Spleen (tissue), 7 donors: ENCODE results near the gene HSD17B14.

Source experiments
- POLR2A ChIP-seq, 3 donors: fragments of 450-650 bp; IDR thresholded peaks; one replicate each; pipeline ENCODE4 v1.5.1; 2017; ENCODE audit warnings: antibody characterized with exemption in 3 of 3, mild to moderate bottlenecking in 1 of 3
- POLR2AphosphoS5 ChIP-seq, 3 donors: sonication (generic); formaldehyde crosslinking; IDR thresholded peaks; one replicate each; pipeline ENCODE4 v1.5.1; 2017; ENCODE audit warnings: antibody characterized with exemption in 3 of 3
- TF ChIP-seq, protein P1 (sequence below), 11 experiments: fragments of 200-600 bp in 7 of 11; fragments of 450-650 bp in 4 of 11; sonication (generic) in 4 of 11; IDR thresholded peaks in 8 of 11; conservative IDR thresholded peaks in 3 of 11; 1 replicate in 7 of 11; 2 replicates in 4 of 11; pipeline versions ENCODE4 v1.4.0 to v1.8.0; 2016 to 2021; ENCODE audit warnings: antibody characterized with exemption in 11 of 11, inconsistent platforms in 4 of 11, mild to moderate bottlenecking in 1 of 11
- donor health status: DM: no; HTN: no; CAD: no; lungs with moderate emphysema.
- donor health status: DM: no; HTN: no; CAD: no.
- donor health status: DM: no; HTN: no; CAD: no.

DNA sequence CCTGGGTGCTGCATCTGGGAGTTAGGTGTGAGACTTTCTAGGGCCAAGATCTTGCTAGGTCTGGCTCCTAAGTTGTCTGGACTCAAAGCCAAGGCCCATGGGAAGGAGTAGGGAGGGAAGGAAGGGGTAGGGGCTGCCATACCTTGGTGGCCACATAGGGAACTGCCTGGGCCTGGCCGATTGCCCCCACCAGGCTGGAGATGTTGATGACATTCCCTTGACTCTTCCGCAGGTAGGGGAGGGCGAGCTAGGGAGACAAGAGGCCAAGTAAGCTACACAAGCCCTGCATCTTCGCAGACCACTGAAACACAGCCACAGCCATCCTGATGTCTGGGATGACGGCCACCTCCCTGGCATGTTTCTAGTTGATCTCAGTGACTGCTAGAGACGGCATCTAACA lies 21.4 kb downstream of the HSD17B14 start:
- TF ChIP-seq, protein P1, sequence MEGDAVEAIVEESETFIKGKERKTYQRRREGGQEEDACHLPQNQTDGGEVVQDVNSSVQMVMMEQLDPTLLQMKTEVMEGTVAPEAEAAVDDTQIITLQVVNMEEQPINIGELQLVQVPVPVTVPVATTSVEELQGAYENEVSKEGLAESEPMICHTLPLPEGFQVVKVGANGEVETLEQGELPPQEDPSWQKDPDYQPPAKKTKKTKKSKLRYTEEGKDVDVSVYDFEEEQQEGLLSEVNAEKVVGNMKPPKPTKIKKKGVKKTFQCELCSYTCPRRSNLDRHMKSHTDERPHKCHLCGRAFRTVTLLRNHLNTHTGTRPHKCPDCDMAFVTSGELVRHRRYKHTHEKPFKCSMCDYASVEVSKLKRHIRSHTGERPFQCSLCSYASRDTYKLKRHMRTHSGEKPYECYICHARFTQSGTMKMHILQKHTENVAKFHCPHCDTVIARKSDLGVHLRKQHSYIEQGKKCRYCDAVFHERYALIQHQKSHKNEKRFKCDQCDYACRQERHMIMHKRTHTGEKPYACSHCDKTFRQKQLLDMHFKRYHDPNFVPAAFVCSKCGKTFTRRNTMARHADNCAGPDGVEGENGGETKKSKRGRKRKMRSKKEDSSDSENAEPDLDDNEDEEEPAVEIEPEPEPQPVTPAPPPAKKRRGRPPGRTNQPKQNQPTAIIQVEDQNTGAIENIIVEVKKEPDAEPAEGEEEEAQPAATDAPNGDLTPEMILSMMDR (IDR thresholded peaks at IDR 0.05 in 8 of 11, conservative IDR thresholded peaks at IDR 0.05 in 3 of 11): no peak
- TF ChIP-seq POLR2AphosphoS5 (IDR thresholded peaks at IDR 0.05) (no peak), POLR2A (IDR thresholded peaks at IDR 0.05) (no peak)
